Dermis microvascular lymphatic vessel endothelial cell (primary cell): ENCODE results near the gene ACTA1. TPM values are rescaled to one million over a fixed set of nuclear protein-coding genes. Genes with fewer than 3 reads are reported as not detected.
A peak's percentile ranks its signal among the peaks of the same experiment; 100 is the strongest.
"Not testable (repeated sequence)": the region's sequence is repeated elsewhere in the genome, so short reads cannot be mapped to it uniquely, and the experiment has no call there.

Experiments
- DNase-seq, 2 donors: peaks; one replicate each; pipeline versions ENCODE4 v3.0.0 to v3.0.0-alpha.2; 2010; ENCODE audit warnings: low read depth in 2 of 2
- total RNA-seq: library from RNA; depleted of rRNA; stranded (reverse); fragments of >200 nt; gene quantifications from 2 replicates; pipeline ENCODE4 v1.2.1, GENCODE V29; 2014

The ACTA1 gene
- total RNA-seq = under 0.01 TPM in 1 of 2 replicates, not detected in the other

DNA sequence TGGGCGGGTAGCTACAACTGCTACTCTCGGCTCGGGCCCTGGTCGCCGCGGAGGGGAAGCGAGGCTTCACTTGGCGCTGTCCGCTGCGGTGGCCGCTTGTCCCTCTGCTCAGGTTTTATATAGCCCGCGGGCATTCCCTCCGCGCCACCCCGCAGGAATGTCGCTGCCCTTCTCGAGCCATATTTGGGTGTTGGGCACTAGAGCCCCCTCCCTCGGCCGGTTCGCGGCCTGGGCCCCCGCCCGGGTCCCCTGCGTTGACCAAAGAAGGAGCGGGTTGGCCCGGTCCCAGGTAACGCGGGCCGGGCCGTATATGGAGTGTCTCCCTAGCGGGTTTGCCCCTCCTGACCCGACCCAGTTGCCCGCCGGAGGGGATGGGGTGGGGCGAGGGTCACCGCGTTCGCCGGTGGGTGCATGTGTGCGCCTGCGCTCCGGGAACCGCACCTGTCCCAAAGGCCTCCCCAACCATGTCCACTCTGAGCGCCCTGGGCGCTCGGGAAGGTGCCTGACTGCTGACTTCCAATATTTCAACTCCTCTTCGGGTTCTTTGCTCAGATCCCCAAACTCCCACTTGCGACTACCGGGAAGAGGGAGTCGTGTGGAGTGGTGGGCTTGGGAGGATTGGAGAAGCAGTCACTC is at the start of gene ACTA1:
TSS of gene ACTA1 (minus strand) at position 90 of the 636 bp plus-strand sequence. CDS start 979 bp downstream, outside the sequence.
- DNase-seq = no peak

DNA sequence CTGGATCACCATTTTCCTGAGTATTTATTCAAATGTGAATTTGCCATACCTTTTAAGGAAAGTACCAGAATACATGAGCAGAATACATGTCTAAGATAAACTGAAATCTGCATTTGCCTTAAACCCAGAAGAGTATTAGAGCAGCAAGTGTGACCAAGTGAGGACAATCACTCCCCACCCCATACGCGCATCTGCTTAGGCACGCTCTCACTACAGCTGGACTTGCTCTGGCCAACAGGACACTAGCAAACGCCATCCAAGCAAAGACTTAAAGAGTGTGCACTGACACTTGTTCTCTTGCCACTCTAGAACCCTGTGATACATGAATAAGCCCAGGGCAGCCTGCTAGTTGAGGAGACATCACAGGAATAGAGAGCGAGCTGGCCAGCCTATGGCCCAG is 48.6 kb upstream of the ACTA1 start:
- DNase-seq = no peak

DNA sequence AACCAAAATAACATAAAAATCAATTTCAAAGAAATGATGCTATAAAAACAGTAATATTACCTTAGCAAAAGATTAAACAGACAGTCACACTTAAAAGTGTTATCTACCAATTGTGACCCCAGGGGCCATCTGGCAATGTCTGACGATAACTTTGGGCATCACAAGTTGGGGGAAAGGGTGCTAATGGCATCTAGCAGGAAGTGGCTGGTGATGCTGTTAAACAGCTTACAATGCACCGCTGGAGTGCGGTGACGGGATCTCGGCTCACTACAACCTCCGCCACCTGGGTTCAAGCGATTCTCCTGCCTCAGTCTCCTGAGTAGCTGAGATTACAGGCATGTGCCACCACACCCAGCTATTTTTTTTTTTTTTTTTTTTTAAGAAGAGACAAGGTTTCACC is 46.6 kb upstream of the ACTA1 start:
- no peak for DNase-seq

DNA sequence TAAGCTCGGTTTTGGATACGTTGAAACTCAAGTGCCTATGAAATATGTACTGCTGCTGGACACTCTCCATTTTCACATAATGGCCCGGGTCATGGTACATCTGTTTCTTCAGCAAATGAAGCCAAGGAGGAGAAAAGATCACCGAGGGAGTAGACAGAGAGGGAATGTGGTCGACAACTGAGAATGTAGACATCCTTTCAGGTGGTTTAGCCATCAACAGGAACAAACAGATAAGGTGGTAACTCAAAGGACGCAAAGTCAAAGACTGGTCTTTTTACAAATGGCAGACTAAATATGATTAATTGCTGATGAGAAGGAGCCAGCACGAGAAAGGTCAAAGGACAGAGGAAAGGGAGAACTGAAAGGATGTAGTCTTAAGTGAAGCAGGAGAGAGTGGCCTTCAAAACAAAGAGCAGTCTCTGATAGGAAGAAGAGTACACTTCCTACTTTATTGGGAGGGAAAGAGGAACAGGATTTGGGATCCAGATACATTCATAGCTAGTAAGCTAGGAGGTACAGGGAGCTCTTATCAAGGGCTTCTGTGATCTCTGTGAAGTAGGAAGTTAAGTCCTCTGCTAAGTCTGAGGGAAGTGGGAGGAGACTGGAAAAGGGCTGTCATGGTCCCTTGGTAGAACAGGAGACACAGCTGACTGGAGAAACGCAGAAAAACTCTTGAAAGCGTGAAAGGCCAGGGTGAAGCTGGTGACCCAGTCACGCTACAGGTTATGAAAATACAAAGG is 45.9 kb upstream of the ACTA1 start:
- peak in 1 of 2 donors; percentile 3 for DNase-seq

DNA sequence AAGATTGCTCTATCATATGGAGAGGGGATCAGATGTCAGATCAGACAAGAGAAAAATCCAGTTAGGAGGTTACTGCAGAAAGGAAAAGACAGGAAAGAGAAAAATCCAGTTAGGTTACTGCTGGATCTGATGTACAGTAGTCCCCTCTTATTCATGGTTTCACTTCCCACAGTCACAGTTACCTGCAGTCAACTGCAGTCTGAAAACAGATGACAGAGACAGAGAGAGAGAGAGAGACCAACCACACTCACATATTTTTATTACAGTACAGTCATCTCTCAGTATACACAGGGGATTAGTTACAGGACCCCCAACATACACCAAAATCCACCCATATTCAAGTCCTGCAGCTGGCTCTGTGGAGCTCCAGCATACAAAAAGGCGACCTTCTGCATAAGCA is 45.0 kb upstream of the ACTA1 start:
- DNase-seq = no peak

DNA sequence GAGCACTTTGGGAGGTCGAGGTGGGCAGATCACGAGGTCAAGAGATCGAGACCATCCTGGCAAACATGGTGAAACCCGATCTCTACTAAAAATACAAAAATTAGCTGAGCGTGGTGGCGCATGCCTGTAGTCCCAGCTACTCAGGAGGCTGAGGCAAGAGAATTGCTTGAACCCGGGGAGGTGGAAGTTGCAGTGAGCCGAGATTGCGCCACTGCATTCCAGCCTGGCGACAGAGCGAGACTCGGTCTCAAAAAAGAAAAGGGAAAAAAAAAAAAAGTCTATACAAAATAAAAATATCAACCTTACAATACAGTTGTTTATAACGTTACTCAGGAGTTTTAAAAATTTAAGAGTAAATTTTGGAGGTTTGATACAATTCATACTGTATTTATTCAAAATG is 42.0 kb upstream of the ACTA1 start:
- DNase-seq = not testable (repeated sequence)

DNA sequence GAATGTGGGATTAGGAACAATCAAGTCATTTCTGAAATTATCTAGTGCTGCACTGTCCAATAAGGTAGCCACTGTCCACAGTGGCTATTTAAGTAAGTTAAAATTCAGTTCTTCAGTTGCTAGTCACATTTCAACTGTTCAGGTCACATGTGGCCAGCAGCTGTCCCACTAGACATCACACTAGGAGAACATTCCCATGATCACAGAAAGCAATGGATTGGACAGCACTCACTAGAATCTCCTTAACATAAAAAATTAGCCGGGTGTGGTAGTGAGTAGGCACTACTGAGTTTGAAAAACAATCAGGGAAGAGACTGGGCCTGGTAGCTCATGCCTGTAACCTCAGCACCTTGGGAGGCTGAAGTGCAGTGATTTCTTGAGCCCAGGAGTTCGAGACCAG is 40.6 kb upstream of the ACTA1 start:
- no peak for DNase-seq

DNA sequence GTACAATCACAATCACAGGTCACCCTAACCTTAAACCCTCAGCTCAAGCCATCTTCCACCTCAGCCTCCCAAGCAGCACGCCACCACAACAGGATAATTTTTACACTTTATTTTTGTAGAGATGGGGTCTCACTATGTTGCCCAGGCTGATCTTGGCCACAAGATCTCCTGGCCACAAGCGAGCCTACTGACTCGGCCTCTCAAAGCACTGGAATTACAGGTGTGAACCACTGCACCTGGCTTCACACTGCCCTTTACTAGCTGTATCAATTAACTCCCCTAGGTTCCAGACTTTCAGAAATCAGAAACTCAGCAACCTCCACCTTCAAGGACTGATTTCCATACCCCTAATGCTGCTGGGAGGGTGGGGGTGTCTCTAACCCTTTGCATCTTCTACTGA is 37.3 kb upstream of the ACTA1 start:
- no peak for DNase-seq

DNA sequence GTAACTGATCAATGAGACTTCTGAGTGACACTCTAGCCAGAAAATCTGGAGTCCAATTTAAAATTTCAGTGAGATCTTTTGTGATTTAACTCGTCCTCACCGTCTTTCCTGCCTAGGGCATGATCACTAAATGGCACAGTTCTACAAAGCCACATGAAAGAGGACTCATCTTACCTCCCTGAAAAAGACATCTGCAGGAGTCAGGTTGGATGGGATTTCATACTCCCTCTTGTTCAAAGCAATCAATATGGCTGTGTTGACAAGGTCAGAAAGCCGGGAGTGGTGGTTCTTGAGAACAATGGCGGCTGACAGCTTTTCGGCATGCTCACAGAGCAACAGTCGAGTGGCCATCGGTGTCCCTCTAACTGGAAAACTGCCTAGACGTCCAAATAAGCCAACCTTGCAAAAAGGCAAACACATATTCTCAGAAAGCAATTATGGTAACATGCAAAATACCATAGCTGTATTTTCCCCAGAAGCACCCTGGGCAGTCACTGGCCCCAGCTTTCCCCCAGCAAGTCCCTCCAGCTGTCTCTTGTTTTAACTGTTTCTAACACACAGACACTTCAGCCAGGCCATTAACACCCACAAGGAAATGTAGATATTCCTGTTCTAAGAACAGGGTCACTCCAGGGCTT is 36.6 kb upstream of the ACTA1 start:
- no peak for DNase-seq

DNA sequence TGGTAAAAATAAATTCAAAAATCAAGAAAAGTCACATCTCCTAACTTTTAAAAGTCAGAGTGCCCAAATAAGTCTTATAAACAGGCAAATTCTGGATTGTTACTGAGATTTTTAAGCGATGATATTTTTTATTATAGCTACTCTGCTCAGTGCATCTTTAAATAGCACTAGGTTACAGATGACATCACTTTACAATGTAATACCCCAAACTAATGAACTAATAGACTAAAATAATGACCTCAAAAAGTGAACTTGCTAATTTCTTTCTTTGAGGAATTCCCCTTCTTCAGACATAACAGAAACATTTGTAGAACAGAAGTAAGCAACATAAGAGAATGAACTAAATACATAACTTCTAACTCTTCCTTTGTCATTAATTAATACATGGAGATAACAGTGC is 33.0 kb upstream of the ACTA1 start:
- no peak for DNase-seq

DNA sequence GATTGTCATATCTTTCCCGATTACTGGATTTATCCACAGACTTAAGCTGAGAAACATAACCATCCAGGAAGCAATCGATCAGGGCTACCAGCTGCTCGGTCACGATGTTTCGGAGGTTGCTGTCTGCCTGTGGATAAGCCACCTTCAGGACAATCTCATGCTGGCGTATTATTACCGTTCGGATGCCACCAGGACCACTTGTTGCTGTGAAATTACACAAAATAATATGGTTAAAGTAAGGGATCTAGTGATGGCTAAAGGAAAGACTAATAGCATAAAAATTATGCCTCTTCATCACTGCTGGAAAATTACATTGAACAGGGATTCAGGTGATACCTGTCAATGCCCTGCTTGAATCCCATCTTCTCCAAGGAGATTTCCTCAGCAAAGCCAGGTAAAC is 30.8 kb upstream of the ACTA1 start:
- no peak for DNase-seq

DNA sequence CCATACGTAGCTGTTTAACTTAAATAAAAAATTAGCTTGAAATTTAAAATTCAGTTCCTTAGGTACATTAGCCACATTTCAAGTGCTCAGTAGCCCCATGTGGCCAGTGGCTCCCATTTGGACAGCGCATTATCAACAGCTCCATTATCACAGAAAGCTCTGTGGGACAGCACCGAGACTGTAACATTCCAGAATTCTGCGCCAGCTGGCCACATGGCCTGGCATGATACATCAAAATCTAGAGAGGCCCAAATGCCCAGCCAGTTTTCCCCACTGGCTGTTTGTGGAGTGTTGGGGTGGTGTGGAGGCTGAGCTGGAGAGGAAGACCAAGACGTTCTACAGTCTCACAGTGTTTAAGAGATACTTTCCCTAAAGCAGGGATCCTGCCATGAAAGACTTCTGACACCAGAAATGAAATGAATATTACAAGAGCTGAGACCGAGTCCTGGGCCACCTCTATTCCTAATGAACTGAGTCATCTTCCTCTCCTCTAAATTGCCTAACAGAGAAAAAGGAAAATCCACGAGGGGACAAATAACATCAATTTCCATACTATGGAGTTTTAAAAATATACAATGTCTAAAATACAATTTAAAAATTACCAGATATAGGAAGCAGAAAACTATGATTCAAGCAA is 27.3 kb upstream of the ACTA1 start:
- DNase-seq = no peak

DNA sequence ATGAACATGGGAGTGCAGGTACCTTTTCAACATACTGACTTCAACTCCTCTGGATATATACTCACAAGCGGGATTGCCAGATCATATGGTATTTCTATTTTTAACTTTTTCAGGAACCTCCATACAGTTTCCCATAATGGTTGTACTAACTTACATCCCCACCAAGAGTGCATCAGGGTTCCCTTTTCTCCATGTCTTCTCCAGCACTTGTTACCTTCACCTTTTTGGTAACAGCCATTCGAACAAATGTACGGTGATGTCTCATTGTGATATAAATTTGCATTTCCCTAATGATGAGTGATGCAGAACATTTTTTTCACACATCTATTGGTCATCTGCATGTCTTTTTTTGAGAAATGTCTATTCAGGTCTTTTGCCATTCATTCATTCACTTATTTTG is 25.9 kb upstream of the ACTA1 start:
- no peak for DNase-seq

DNA sequence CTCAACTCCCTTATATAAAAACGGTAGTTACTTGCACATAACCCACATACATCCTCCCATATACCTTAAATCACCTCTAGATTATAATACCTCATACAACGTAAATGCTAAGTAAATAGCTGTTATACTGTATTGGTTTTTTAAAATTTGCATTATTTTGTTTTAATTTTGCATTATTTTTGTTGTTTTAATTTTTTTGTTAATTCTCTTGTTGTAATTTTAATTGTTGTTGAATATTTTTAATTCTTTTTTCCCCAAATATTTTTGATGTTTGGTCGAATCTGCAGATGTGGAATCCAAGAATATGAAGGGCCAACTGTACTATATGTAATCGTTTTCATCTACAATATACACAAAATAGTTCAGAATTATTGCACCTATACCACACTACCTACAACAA is 23.5 kb upstream of the ACTA1 start:
- DNase-seq = no peak

DNA sequence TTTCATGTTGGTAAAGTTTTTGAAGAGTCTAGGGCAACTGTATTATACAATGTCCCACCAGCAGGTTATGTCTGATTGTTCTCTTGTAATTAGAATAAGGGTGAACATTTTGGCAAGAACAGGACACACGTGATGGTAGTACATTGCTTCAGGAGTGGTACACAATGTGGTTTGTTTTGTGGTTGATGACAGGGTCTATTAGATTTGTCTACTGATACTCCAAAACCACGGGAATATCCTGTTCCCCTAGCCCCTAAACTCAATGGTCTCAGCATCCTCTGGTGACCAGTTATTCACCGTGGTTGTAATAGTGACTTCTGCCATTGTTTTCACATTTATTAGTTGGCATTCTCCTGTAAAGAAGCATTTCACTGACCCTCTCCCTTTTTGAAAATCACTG is 22.1 kb upstream of the ACTA1 start:
- no peak for DNase-seq

DNA sequence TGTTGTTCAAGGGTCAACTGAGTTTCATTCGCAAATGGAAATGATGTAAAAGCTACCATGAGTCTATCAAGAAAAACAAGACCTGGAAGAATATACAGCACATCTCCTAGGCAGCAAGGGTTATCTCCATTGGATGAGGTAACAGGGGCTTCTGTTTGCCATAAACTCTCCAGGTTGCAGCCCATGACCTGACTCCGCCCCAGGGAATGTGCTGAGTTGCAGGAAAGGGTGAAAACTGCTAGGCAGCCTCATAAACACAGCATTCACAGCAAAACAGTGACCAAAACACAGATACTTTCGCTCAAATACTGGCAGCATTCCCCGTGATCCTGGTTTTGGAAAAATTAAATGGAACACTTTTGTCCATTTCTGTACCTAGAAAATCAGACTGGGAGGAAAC is 20.2 kb upstream of the ACTA1 start:
- DNase-seq = peak in 1 of 2 donors; percentile 6

DNA sequence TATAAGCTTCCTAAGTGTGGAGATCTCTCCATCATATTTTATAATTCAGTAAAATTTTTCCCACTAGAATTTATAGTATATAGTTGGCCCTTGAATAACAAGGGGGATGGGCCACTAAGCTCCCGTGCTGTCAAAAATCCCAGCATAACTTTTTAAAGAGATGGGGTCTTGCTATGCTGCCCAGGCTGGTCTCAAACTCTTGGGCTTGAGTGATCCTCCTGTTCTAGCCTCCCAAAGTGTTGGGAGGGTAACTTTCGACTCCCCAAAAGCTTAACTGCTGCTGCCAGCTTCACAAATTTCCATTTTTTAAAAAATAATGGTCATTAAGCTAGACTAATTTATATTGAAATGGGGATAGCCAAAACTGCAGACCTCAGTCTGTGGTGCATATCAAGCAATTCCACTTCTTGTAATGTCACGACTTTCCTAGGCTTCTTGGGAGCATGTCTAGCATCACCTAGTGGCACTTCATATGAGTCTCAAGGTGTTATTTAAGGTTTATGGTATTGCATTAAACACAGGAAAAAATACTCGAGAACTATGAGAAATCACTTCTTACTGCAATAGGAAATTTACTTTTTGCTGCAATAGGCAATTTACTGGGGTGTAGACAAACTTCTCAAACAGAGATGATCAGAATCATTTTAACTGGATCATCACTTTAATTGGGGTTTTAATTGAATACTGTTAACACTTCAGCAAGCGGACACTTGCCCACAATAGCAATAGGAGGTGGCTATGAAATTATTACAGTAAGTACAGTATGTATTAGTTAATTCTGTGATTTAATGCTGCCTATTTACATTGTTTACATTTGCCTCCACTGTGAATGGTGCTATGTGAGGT is 19.3 kb upstream of the ACTA1 start:
- DNase-seq = peak in 1 of 2 donors; percentile 35

DNA sequence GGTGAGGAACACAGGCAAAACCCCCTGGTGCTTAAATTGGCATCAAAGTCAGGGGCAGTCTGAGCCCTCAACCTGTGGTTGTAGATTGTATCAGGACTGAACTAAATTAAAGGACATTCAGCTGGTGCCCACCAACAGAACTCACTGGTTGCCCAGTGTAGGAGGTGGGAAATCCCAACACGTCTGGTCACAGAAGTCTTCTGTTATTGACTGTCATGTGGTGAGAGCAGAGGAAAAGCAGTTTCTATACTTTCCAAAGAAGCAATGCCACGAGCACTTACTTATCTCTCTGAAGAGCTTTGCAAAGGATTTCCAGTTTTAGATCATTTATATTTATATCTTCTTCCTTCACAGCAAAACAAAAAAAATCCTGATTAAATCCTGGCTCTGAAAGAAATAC is 15.0 kb upstream of the ACTA1 start:
- no peak for DNase-seq

DNA sequence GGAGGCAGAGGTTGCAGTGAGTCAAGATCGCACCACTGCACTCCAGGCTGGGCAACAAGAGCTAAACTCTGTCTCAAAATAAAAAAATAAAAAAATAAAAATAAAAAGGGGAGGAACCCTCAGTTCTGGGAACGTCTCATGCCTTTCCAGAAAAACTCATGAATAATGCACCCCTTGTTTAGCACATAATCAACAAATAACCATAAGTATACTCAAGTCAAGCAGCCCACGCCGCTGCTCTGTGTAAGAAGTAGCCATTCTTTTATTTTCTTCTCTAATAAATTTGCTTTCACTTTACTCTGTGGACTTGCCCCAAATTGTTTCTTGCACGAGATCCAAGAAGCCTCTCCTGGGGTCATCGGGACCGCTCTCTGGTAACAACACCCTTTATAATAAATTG is 14.5 kb upstream of the ACTA1 start:
- no peak for DNase-seq

DNA sequence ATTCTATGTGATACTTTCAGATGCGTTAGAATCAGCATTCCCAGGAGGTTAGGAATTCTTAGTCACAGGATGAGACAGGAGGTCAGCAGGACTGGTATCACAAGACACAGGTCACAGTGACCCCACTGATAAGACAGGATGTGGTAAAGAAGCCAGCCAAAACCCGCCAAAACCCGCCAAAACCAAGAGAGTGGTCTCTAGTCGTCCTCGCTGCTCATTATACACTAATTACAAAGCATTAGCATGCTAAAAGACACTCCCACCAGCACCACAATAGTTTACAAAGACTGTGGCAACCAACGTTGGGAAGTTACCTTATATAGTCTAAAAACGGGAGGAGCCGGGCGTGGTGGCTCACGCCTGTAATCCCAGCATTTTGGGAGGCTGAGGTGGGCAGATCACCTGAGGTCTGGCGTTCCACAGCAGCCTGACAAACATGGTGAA is 13.9 kb upstream of the ACTA1 start:
- DNase-seq = no peak

DNA sequence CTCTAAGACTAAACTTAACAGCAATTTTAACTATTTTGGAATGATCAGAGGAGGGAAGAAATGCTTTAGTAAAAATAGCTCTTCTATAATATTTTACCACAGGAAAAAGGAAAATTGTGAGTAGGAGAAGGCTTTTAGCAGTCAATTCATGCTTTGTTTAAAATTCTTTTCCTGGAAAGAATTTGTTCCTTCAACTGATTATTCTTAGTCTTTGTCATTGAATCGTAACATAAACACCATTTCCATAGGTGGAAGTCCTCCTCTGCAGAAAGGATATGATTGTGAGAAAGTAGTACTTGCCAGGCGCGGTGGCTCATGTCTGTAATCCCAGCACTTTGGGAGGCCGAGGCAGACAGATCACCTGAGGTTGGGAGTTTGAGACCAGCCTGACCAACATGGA is 11.9 kb upstream of the ACTA1 start:
- no peak for DNase-seq
